Heart right ventricle (tissue), 16 donors: ENCODE data around the gene LAMA5. TPM values are rescaled to one million over a fixed set of nuclear protein-coding genes. Genes with fewer than 3 reads are reported as not detected.
A peak's percentile ranks its signal among the peaks of the same experiment; 100 is the strongest.

Source experiments
- ATAC-seq, 8 donors: fragments of 200-7000 bp; cut with Tn5 transposase; one replicate each; pipeline ENCODE4 v1.9.1; 2020; ENCODE audit warnings: mild to moderate bottlenecking in 8 of 8, moderate library complexity in 8 of 8, moderate number of reproducible peaks in 1 of 8
- DNase-seq, 2 donors: peaks; one replicate each; pipeline ENCODE4 v3.0.0-alpha.2; 2020
- H3K27ac ChIP-seq, 10 donors: fragments of 200-600 bp; sonication (generic) in 2 of 10; one replicate each; pipeline versions ENCODE4 v1.5.0 to v1.8.0; 2020 to 2022; ENCODE audit warnings: mild to moderate bottlenecking in 3 of 10
- H3K27me3 ChIP-seq, 7 donors: fragments of 200-600 bp; one replicate each; pipeline ENCODE4 v1.8.0; 2021 to 2022; ENCODE audit warnings: mild to moderate bottlenecking in 2 of 7
- H3K36me3 ChIP-seq, 9 donors: fragments of 200-600 bp; sonication (generic) in 1 of 9; one replicate each; pipeline versions ENCODE4 v1.5.0 to v1.8.0; 2020 to 2022; ENCODE audit warnings: mild to moderate bottlenecking in 2 of 9
- H3K4me1 ChIP-seq, 9 donors: fragments of 200-600 bp; sonication (generic) in 1 of 9; one replicate each; pipeline versions ENCODE4 v1.5.0 to v1.8.0; 2020 to 2022; ENCODE audit warnings: mild to moderate bottlenecking in 4 of 9
- H3K4me3 ChIP-seq, 10 donors: fragments of 200-600 bp; sonication (generic) in 2 of 10; one replicate each; pipeline versions ENCODE4 v1.5.0 to v1.8.0; 2020 to 2022; ENCODE audit warnings: mild to moderate bottlenecking in 7 of 10, moderate library complexity in 2 of 10
- H3K9me3 ChIP-seq, 11 donors: fragments of 200-600 bp in 10 of 11; sonication (generic) in 2 of 11; one replicate each; pipeline versions ENCODE4 v1.5.0 to v1.8.0; 2013 to 2022; ENCODE audit warnings: mild to moderate bottlenecking in 2 of 11, control low read depth in 1 of 11, moderate library complexity in 1 of 11
- WGBS, 2 donors: extraction: QIAGEN DNeasy Blood & Tissue Kit; methylation state at CpG; one replicate each; pipeline ENCODE4 v1.1.7; 2013; ENCODE audit warnings: inconsistent platforms in 1 of 2; 5-methylcytosine and 5-hydroxymethylcytosine counted together
- intact Hi-C, 10 donors: fragments of 100-400 bp; cut with DNase I; formaldehyde crosslinking; loops; one replicate each; pipeline versions ENCODE4 v1.11.1 to v1.14.2; 2022
- polyA plus RNA-seq, 2 donors: library from polyadenylated mRNA; stranded (reverse); fragments of 200-250 nt; gene quantifications; one replicate each; pipeline ENCODE4 v1.2.3, GENCODE V29; 2013
- total RNA-seq, 10 donors: library from RNA; stranded (reverse); fragmentation: NEBNext Ultra II Directional in 3 of 10; extraction: Animal tissue kit (Norgen Biotek cat#: 25700) in 3 of 10; gene quantifications; one replicate each; pipeline versions ENCODE4 v1.2.1 to v1.2.4, GENCODE V29; 2021 to 2023
- TF ChIP-seq, protein P1 (sequence below), 9 donors: fragments of 200-600 bp; sonication (generic) in 2 of 9; IDR thresholded peaks; one replicate each; pipeline versions ENCODE4 v1.5.0 to v1.8.0; 2021 to 2022; ENCODE audit warnings: antibody characterized with exemption in 9 of 9, mild to moderate bottlenecking in 5 of 9, moderate library complexity in 1 of 9
- donor health status: Arrhythmogenic right ventricular cardiomyopathy.
- donor health status: ischemic (EF 13 %, LVEDD 7.1; RV severe dilation, severe dysfunction).
- donor health status: healthy with polysubstance abuse.
- donor health status: DM: no; HTN: yes; CAD: no.
- donor health status: DM: no; HTN: no; CAD: no.
- donor health status: ischemic (EF 25% LVEDD 6.9; RV normal size, moderate dysfunction).
- donor health status: ischemic (EF 25% LVEDD 5.7; RV mildly dilated, moderate dysfunction).
- donor health status: healthy.
- donor health status: DM: yes; HTN: yes; CAD: no.
- donor health status: Ischemic cardiomyopathy.
- donor health status: ischemic (EF 35%, LVEDD 5.7; RV mildly dilated, moderate dysfunction).
- donor health status: nonischemic (EF 11% LVEDD 7.7; RV severe dilation, severe dysfunction).
- donor health status: DM: yes; HTN: yes; CAD: no.
- donor health status: PGD.
- donor health status: ischemic (EF 29% LVEDD 5.4; RV normal size, mild dysfunction).
- donor health status: nonischemic (EF 23%, LVEDD 6.1; RV moderate dilation, normal function).

LAMA5 gene
- total and polyA plus RNA-seq, 12 donors = 53.9 to 358 (median 76.5) TPM

DNA sequence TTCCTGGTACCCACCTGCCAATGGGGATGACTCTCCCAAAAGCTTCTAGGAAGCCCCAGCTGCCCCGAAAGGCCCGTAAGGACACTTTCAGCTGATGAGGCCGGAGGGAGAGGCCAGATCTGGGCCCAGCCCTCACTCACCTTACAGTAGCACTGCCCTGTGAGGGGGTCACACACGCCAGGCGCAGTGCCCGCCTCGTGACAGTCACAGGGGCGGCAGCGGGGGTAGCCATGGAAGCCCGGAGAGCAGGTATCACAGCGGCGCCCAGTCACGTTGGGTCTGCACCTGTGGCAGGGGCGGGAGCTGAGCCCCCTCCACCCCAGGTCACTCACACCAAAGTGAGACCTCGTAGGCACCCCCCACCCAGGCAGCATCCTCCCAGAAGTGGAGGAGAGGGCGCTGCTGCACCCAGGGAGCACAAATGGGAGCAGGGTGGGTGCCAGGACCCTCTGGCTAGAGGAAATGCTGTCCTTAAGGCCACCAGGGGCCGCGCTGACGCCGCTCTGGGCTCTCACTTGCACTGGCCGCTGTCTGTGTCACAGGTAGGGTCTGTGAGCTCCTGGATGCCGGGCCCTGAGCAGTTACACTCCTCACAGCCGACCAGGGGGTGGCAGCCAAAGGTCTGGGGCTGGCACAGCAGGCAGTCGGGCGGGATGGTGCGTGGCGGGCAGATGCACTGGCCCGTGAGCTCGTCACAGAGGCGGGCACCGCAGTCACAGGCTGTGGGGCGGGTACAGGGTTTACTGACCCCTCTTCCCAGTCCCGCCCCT is 39.2 kb downstream of the LAMA5 start:
- DNase-seq (peak in 1 of 2 donors; percentile 13), ATAC-seq (no peak)
- Histone ChIP-seq H3K36me3 (peaks cover 10 to 98% (median 83%) of the 10 kb centered on the region in 9 donors), H3K27ac (no peak overlapping the region), H3K27me3 (no peaks in the 10 kb centered on the region), H3K9me3 (no peaks in the 10 kb centered on the region), H3K4me1 (peaks cover 0 to 5% (median 0%) of the 10 kb centered on the region in 9 donors), H3K4me3 (no peak overlapping the region)
- TF ChIP-seq, protein P1, sequence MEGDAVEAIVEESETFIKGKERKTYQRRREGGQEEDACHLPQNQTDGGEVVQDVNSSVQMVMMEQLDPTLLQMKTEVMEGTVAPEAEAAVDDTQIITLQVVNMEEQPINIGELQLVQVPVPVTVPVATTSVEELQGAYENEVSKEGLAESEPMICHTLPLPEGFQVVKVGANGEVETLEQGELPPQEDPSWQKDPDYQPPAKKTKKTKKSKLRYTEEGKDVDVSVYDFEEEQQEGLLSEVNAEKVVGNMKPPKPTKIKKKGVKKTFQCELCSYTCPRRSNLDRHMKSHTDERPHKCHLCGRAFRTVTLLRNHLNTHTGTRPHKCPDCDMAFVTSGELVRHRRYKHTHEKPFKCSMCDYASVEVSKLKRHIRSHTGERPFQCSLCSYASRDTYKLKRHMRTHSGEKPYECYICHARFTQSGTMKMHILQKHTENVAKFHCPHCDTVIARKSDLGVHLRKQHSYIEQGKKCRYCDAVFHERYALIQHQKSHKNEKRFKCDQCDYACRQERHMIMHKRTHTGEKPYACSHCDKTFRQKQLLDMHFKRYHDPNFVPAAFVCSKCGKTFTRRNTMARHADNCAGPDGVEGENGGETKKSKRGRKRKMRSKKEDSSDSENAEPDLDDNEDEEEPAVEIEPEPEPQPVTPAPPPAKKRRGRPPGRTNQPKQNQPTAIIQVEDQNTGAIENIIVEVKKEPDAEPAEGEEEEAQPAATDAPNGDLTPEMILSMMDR (IDR thresholded peaks at IDR 0.05) = no peak
- intact Hi-C loops = no loop called here
- 89 to 90% methylated on average over 33 of the region's 33 CpGs for WGBS, 2 donors

DNA sequence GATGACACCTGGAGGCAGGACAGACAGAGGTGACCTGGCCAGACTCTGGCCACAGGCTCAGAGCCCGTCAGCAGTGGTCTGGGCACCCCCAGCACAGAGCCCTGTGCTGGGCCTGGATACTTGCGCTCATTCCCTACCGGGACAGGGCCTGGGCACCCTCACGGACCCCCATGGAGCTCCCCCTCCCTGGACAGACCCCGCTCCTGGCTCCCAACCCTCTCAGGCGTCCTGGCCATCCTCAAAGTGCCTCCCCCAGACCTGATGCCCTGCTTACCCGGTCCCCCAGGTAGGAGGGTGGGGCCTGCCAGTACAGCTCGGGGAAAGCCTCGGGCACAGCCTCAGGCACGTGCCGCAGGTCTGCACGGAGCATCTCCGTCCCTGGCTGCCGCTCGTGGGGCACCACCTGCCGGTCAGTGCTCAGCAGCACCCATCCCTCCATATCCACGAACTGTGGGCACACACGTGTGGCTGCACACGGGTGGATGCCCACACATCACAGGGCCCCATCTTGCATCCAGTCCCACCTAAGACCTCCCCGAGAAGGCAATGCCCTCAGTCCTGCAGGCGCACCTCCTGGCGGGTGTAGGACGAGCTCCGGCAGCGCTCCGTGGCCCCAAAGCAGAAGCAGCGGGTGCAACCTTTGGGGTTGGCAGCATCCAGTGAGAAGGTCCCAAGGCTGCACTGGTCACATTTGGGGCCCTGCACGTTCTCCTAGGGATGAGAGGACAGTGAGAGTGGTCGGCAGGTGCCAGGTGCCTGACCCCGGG is 40.0 kb downstream of the LAMA5 start:
- Histone ChIP-seq H3K4me3 (no peak overlapping the region), H3K9me3 (no peaks in the 10 kb centered on the region), H3K4me1 (peaks cover 0 to 5% (median 0%) of the 10 kb centered on the region in 9 donors), H3K27ac (no peak overlapping the region), H3K36me3 (peaks cover 10 to 96% (median 77%) of the 10 kb centered on the region in 9 donors), H3K27me3 (no peaks in the 10 kb centered on the region)
- TF ChIP-seq, protein P1 (IDR thresholded peaks at IDR 0.05) = no peak
- 88 to 89% methylated on average over 30 of the region's 30 CpGs for WGBS, 2 donors
- ATAC-seq (peak in 1 of 8 donors; percentile 2), DNase-seq (no peak)
- intact Hi-C loops = no loop called here

DNA sequence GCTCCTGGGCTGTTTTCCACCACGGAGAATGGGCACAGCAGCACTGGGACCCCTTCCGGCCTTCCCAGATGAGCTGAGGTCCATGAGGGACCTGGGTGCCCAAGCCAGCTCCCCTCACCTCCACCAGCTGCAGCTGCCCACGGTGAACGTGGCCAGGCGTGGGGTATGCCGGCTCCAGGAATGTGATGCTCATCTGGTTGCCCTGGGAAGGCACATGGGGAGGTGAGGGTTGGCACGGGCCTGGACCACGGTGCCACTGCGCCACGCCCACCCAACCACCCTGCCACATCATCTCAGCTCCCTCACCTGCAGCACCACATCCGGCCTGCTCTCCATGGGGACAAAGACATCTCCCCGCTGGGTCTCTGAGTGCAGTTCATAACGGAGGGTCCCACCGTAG is 40.6 kb downstream of the LAMA5 start:
- Histone ChIP-seq H3K36me3 (peaks cover 10 to 96% (median 77%) of the 10 kb centered on the region in 9 donors), H3K27me3 (no peaks in the 10 kb centered on the region), H3K4me1 (peaks cover 0 to 2% (median 0%) of the 10 kb centered on the region in 9 donors), H3K9me3 (no peaks in the 10 kb centered on the region), H3K27ac (no peak overlapping the region), H3K4me3 (no peak overlapping the region)
- TF ChIP-seq, protein P1 (IDR thresholded peaks at IDR 0.05) = no peak
- WGBS, 2 donors = 94 to 95% methylated on average over 14 of the region's 14 CpGs
- DNase-seq = no peak
- ATAC-seq = no peak
- intact Hi-C loops = no loop called here

- no peak for ATAC-seq
- no peak overlapping the region for H3K27ac ChIP-seq
- TF ChIP-seq, protein P1 (IDR thresholded peaks at IDR 0.05) = no peak
- 88% methylated on average over 14 of the region's 14 CpGs for WGBS, 2 donors
- H3K4me3 ChIP-seq = no peak overlapping the region
- H3K36me3 ChIP-seq = peaks cover 10 to 90% (median 72%) of the 10 kb centered on the region in 9 donors
- H3K4me1 ChIP-seq = no peaks in the 10 kb centered on the region
- no peaks in the 10 kb centered on the region for H3K27me3 ChIP-seq
- DNase-seq = no peak
- intact Hi-C loops = no loop called here
- H3K9me3 ChIP-seq = no peaks in the 10 kb centered on the region
Measured at GRCh38 chr20:62325172-62325905, 41.8 kb downstream of the LAMA5 start.
